B cell (primary cell): ENCODE measurements around the gene TNFRSF9.

Experiments
- CTCF ChIP-seq: fragments of 200-600 bp; IDR thresholded peaks from one replicate; pipeline ENCODE4 v1.8.0; 2022; ENCODE audit warnings: antibody characterized with exemption, mild to moderate bottlenecking
- EZH2 ChIP-seq: IDR thresholded peaks from 2 replicates; pipeline ENCODE4 v1.6.1; 2012; ENCODE audit warnings: borderline replicate concordance, low read depth, mild to moderate bottlenecking, moderate library complexity, low read length; ENCODE audit not compliant: insufficient read depth, poor library complexity, severe bottlenecking

DNA sequence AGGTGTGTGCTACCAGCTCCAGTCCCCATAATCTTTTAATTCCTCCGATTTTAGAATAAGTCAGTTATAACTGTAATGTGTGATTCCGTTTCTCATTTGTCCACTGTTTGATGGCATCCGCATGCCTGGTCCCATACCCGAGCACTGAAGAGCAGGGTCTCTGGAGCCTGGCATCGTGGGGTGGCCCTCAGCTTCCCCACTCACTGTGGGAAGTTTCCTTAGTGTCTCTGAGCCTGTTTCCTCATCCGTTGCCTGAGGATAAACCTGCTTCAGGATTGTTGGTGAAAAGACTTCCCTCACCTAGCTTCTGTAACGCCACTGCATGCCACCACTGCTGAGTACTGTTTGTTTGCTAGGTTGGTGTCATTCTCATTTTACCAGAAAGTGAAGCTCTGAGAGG, 40.3 kb upstream of the TNFRSF9 start:
- no peak for TF ChIP-seq CTCF
- no peak for TF ChIP-seq EZH2
